GM18951 (cell line): ENCODE measurements around the gene MSANTD1.

ENCODE experiments used
- POLR2A ChIP-seq: IDR thresholded peaks from 4 replicates; pipeline ENCODE4 v1.6.1; 2011; ENCODE audit warnings: mild to moderate bottlenecking; ENCODE audit not compliant: insufficient read length, insufficient read depth; ENCODE audit errors: extremely low read depth
- in situ Hi-C: fragments of 300-500 bp; cut with MboI; formaldehyde crosslinking; loops from one replicate; pipeline ENCODE4 v1.12.0; 2022; ENCODE audit warnings: low sequenced_read_pairs, mixed read lengths, inconsistent platforms; ENCODE audit not compliant: unreplicated experiment

MSANTD1 gene

DNA sequence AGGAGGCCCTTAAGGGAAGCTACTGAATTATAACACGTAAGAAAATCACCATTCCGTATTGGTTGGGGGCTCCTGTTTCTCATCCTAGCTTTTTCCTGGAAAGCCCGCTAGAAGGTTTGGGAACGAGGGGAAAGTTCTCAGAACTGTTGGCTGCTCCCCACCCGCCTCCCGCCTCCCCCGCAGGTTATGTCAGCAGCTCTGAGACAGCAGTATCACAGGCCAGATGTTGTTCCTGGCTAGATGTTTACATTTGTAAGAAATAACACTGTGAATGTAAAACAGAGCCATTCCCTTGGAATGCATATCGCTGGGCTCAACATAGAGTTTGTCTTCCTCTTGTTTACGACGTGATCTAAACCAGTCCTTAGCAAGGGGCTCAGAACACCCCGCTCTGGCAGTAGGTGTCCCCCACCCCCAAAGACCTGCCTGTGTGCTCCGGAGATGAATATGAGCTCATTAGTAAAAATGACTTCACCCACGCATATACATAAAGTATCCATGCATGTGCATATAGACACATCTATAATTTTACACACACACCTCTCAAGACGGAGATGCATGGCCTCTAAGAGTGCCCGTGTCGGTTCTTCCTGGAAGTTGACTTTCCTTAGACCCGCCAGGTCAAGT lies 6.9 kb upstream of the MSANTD1 start:
- in situ Hi-C loops = no loop called here
- no peak for TF ChIP-seq POLR2A

DNA sequence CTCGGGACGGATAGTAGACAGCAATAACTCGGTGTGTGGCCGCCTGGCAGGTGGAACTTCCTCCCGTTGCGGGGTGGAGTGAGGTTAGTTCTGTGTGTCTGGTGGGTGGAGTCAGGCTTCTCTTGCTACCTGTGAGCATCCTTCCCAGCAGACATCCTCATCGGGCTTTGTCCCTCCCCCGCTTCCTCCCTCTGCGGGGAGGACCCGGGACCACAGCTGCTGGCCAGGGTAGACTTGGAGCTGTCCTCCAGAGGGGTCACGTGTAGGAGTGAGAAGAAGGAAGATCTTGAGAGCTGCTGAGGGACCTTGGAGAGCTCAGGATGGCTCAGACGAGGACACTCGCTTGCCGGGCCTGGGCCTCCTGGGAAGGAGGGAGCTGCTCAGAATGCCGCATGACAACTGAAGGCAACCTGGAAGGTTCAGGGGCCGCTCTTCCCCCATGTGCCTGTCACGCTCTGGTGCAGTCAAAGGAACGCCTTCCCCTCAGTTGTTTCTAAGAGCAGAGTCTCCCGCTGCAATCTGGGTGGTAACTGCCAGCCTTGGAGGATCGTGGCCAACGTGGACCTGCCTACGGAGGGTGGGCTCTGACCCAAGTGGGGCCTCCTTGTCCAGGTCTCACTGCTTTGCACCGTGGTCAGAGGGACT lies 5.7 kb upstream of the MSANTD1 start:
- in situ Hi-C loops = no loop called here
- TF ChIP-seq POLR2A = no peak

DNA sequence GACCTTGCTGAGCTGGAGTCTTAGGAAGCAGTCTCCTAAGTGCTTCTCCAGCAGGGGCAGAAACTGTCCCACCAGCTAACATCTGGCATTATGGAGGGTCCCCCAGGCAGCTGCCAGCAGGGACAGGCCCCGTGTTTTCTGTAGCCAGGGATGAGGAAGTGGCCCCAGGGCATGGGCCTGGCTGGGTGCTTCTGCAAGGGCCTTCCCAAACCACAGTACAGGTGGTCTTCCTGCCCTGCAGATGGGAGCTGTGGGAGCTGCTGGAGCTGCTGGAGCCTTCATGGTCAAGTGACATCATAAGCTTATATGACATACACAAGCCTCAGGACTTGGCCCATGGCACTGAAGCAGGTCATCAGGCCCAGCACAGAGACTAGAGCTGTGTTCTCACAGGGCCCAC lies 5.0 kb upstream of the MSANTD1 start:
- in situ Hi-C loops = no loop called here
- no peak for TF ChIP-seq POLR2A

DNA sequence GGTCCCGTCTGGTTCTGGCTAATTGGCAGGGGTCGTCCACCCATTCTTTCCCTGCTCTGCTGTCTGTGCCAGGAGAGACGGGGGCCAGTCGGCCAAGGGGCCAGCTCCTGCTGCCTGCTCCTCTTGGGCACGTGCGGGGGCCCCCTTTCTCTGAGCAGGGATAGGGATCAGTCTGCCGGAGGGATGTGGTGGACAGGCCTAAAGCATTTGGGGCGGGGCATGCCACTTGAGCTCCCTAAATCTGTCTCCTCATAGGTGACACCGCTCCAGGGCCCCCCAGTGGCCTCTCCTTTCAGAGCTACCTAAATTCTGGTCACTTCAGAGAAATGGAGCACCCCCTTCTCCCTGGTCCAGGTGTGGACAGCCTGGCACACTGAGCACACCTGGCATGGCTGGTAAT lies 4.2 kb upstream of the MSANTD1 start:
- no peak for TF ChIP-seq POLR2A

DNA sequence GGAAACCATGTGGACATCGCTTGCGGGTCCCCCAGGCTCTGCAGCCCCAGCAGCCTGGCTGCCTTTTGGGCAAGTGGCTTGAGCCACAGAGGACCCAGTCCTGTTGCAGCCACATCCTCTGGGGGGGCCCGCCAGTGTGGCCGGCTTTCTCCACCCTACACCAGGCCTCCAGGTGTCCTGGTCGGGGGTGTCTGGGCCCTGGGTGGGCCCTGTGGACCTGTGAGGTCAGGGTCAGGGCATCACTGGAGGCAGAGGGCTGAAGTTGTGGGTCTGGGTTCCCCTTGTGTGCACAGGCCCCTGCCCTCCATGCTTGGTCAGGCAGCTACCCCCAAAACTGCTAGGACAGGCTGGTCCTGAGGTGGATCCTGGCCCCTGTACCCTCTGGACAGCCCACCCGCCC lies 3.3 kb upstream of the MSANTD1 start:
- no peak for TF ChIP-seq POLR2A
- in situ Hi-C loops = no loop called here

More for the DNA sequence above, 4.2 kb upstream of the MSANTD1 start:
- in situ Hi-C loops = no loop called here

DNA sequence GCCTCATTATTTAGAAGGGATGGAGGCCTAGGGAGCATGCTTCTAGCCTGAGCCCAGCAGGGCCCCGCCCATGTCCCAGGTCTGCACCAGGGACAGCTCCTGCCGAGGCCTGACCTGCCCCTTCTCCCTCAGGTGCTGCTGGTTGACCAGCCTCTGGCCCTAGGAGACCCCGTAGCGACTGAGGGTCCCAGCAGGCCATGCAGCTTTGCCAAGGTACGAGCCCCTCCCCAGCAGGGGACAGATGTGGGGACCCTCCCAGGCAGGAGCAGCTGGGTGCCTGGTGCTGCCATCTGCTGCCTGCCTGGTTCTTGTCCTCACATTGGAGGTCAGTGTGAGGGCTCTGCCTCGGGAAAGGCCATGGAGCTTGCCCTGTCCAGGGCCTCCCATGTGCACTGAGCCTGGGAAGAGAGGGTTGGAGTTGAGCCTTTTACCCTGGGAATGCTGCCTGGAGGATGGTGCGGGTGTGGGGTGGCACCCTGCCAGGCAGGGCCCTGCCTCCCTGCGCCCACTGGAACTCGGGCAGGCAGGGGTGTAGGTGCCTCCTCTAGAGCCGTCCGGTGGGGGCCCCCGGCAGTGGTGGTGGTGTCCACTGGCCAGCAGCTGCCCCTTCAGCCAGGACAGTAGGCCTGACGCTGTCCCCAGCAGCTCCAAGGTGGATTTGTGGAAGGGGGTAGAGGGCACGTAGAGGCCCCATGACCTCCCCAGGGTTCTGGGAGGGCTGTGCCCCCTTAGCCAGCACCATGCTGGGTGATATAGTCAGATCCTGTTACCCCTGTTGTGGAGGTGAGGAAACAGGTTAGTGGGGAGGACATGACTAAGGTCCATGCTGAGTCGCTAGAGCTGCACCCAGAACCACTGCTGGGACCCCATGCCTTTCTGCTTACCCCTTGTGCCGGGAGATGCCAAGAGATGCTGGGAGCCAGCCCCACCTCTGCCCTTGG lies 2.2 kb upstream of the MSANTD1 start:
- no peak for TF ChIP-seq POLR2A
- in situ Hi-C loops = no loop called here

DNA sequence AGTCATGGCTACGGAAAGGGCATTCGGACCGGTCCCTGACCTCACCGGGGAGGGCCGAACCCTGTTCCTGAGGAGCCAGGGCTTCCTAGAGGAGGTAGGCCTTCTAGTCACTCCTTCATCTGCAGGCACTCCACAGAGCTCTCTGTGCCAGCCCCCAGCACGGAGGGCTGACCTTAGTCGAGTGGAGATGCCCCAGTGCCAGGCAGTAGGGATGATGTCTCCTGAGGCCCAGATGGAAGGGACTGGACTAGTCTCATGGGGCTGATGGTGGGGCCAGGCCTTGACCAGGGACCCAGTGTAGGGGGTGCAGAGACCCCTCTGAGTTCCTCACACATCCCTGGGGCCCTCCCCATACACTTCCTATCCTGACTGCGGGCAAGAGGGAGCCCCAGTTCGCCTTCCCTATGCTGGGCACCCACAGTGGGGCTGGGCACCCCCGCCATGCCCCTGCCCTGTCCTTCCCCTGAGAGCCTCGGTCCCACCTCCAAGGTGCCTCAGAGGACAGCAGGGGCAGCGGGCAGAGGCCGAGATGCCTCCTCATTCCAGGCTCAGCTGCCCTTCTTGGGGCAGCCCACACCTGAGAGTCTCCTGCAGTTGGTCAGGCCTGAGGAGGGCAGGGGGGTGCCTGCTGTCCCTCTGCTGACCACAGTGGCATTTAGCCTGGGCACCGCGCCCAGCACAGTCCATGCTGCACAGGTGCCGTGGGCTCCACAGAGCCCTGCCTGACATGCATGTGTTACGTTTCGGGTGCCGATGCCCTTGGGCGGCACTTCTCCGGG lies 1.4 kb upstream of the MSANTD1 start:
- in situ Hi-C loops = no loop called here
- no peak for TF ChIP-seq POLR2A

DNA sequence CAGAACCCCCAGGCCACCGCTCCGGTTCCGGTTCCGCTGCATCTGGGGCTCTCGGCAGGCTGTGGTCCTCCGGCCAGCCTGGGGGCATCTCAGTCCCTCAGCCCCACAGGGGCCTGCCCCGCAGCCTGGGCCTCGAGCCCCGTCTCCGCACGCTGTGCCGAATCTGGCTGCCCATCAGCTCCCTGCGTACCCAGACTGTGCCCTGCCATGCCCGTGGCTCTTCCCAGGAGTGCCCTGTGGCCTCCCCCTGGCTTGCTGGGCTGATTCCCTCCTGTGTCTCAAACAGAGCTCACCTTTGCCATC lies 830 bp upstream of the MSANTD1 start:
- TF ChIP-seq POLR2A = no peak
- in situ Hi-C loops = no loop called here

DNA sequence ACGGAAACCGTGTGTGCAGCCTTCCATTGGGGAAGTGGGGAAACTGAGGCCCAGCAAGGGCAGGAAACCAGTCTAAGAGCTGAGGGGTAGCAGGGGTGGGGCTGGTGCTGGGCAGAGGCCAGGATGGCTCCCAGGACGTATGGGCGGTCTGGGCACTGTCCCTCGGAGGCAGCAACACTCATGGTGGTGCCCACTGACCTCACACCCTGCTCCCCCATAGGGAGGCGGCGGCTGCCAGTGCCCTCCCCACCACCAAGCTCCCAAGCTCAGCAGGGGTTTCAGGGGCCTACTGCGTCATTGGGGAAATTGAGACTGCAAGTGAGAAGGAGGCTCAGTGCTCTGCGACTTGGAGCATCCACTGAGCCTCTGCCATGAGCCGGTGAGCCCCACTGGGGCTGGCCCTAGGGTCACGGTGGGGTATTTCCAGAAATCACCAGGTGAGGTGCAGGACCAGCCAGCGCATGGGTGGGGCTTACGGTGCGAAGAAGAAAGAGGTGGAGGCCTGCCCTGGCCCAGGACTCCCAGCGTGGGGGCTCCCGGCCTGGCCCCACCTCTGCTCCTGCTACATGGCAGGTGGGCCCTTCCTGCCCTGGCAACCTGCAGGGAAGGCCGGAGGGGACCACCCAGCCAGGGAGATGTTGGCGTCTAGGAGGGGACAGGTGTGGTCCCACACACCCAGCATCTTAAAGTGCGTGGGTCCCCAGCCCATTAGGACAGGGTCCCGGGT lies 915 bp downstream of the MSANTD1 start:
- TF ChIP-seq POLR2A = no peak
- in situ Hi-C loops = no loop called here

DNA sequence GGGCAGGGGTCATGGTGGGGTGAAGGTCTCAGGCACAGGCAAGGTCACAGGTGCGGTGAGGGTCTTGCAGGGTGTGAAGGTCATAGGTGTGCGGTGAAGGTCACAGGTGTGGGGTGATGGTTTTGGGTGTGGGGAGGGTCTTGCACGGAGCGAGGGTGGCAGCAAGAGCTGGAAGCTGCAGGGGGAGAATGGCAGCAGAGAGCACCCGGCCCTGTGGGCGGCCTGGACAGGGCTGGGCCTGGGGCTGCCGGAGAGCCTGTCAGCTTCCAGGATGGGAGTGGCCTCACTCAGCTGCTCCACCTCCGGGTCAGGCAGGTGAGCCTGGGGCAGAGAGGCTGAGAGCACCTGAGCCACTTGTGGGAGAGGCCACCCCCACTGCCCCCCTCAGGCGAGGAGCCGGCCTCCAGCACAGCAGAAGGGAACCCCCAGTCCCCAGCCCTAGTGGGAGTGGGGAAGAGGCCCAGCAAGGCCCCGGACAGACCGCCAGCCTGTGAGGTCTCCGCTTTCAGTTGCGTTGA lies 1.5 kb downstream of the MSANTD1 start:
- in situ Hi-C loops = no loop called here
- no peak for TF ChIP-seq POLR2A

DNA sequence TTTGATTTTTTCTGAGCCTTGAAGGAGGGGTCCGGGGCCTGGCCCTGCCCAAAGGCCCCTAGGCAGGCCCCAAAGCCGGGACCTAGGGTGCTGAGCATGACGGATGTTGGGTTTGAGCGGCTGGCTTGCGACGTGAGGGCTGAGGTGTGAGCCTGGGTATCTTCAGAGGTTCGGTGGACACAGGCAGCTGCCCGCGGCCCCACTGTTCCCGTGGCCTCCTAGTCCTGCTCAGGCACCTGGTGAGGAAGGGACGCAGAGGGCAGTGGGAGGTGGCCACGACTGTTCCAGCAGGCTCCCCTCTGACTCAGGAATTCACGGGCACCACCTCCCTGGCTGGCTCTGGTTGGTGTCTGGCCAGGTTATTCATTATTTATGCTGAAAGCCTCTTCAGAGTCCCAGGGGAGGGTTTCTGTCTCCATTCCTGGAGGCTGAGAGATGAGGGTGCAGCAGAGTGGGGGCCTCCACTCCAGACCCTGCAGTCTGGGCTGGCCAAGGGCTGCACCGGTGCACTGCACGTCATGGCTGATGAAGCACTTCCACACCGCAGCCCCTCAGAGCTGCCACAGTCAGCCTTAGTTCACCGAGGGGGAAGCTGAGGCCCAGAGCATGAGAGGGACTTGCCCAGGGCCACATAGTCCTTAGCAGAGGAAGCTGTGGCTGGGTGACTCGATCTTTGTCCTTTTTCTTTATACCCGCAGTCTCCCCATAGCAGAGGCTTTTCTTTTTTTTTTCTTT lies 2.2 kb downstream of the MSANTD1 start:
- no peak for TF ChIP-seq POLR2A
- in situ Hi-C loops = no loop called here
